Endothelial cell of umbilical vein (primary cell): ENCODE data around the gene MNT. TPM values are rescaled to one million over a fixed set of nuclear protein-coding genes. Genes with fewer than 3 reads are reported as not detected.

Source experiments
- BruUV-seq: library from RNA; stranded (reverse); fragments of 400-500 nt; replicated peaks from 2 replicates; lab custom pipeline; 2021; lab: Mats Ljungman, UMichigan
- CTCF ChIA-PET: fragments of 300-600, 350-600 bp; sonication (Branson Sonifier 250); formaldehyde crosslinking; loops from one replicate; lab custom pipeline; 2021; ENCODE audit warnings: antibody characterized with exemption, inconsistent platforms; lab: Charles Lee
- POLR2A ChIA-PET: fragments of 300-600, 350-600 bp; sonication (Branson Sonifier 250); formaldehyde crosslinking; loops from one replicate; lab custom pipeline; 2021; ENCODE audit warnings: antibody characterized with exemption, inconsistent platforms; lab: Charles Lee
- DNase-seq: peaks from one replicate; pipeline ENCODE4 v3.0.0-alpha.2; 2011; ENCODE audit warnings: low read depth, low spot score
- FAIRE-seq: peaks from 2 replicates; lab custom pipeline; 2011; peaks lifted over from hg19 to GRCh38; lab: Jason Lieb, UNC
- H2AFZ ChIP-seq: 2 replicates; pipeline ENCODE4 v1.6.0; 2012; ENCODE audit warnings: low read depth, low read length, control low read depth, inconsistent platforms
- H3K27ac ChIP-seq: 2 replicates; pipeline ENCODE4 v1.5.1; 2011; ENCODE audit warnings: low read depth, mild to moderate bottlenecking, control low read depth, low read length, moderate library complexity; ENCODE audit not compliant: insufficient read depth
- H3K27me3 ChIP-seq, 2 experiments: 2 replicates each; pipeline versions ENCODE4 v1.6.0 to v1.6.1; 2011; ENCODE audit warnings: low read length in 2 of 2, mixed read lengths in 1 of 2; ENCODE audit not compliant: control insufficient read depth in 2 of 2, insufficient read depth in 2 of 2
- H3K36me3 ChIP-seq, 2 experiments: 2 replicates in 1 of 2; 3 replicates in 1 of 2; pipeline ENCODE4 v1.5.1; 2011; ENCODE audit warnings: low read length in 2 of 2, mild to moderate bottlenecking in 1 of 2, moderate library complexity in 1 of 2; ENCODE audit not compliant: control insufficient read depth in 2 of 2, insufficient read depth in 2 of 2; ENCODE audit errors: extremely low read depth in 1 of 2
- H3K4me1 ChIP-seq: 3 replicates; pipeline ENCODE4 v1.5.1; 2011; ENCODE audit warnings: mild to moderate bottlenecking, low read length; ENCODE audit not compliant: control insufficient read depth, insufficient read depth; ENCODE audit errors: extremely low read depth
- H3K4me2 ChIP-seq: 2 replicates; pipeline ENCODE4 v1.6.1; 2011; ENCODE audit warnings: low read length, control low read depth, mixed read lengths; ENCODE audit not compliant: insufficient read depth
- H3K4me3 ChIP-seq, 3 experiments: fragments of 200-600 bp in 1 of 3; sonication (generic), shearing (Covaris generic) in 1 of 3; replicated peaks in 1 of 3; 2 replicates each; pipeline ENCODE4 v1.5.1; 2011 to 2016; ENCODE audit warnings: control low read depth in 3 of 3, low read length in 3 of 3, mild to moderate bottlenecking in 2 of 3, inconsistent platforms in 1 of 3, low read depth in 1 of 3, moderate library complexity in 1 of 3; ENCODE audit not compliant: insufficient read depth in 1 of 3
- H3K79me2 ChIP-seq: 2 replicates; pipeline ENCODE4 v1.6.0; 2012; ENCODE audit warnings: low read length, inconsistent platforms; ENCODE audit not compliant: control insufficient read depth, insufficient read depth
- H3K9ac ChIP-seq: replicated peaks from 2 replicates; pipeline ENCODE3; 2011; ENCODE audit warnings: low read length, control low read depth; ENCODE audit not compliant: insufficient read depth; ENCODE audit errors: extremely low read depth
- H3K9me1 ChIP-seq: replicated peaks from 3 replicates; pipeline ENCODE4 v1.6.0; 2011; ENCODE audit warnings: mild to moderate bottlenecking, low read length; ENCODE audit not compliant: control insufficient read depth, insufficient read depth; ENCODE audit errors: extremely low read depth
- H3K9me3 ChIP-seq: replicated peaks from 2 replicates; pipeline ENCODE4 v1.5.1; 2012; ENCODE audit warnings: low read length, inconsistent platforms; ENCODE audit not compliant: control insufficient read depth, insufficient read depth
- H4K20me1 ChIP-seq: replicated peaks from 2 replicates; pipeline ENCODE3; 2011; ENCODE audit warnings: mild to moderate bottlenecking, low read length; ENCODE audit not compliant: control insufficient read depth, insufficient read depth; ENCODE audit errors: extremely low read depth
- CTCF ChIP-seq, 2 donors: IDR thresholded peaks; 1 replicate in 1 of 2; 2 replicates in 1 of 2; pipeline ENCODE4 v1.5.1; 2011; ENCODE audit warnings: low read length in 2 of 2, mild to moderate bottlenecking in 2 of 2, moderate library complexity in 2 of 2, control low read depth in 1 of 2, inconsistent platforms in 1 of 2, low read depth in 1 of 2; ENCODE audit not compliant: insufficient read depth in 1 of 2; ENCODE audit errors: extremely low read depth in 1 of 2
- EZH2 ChIP-seq: IDR thresholded peaks from 2 replicates; pipeline ENCODE4 v1.6.1; 2012; ENCODE audit warnings: borderline replicate concordance, low read depth, mild to moderate bottlenecking, moderate library complexity, low read length, inconsistent platforms; ENCODE audit not compliant: severe bottlenecking
- FOS ChIP-seq: IDR thresholded peaks from 2 replicates; pipeline ENCODE4 v1.6.1; 2011; ENCODE audit warnings: mild to moderate bottlenecking, low read length, moderate library complexity, borderline replicate concordance; ENCODE audit not compliant: insufficient read depth
- GATA2 ChIP-seq: IDR thresholded peaks from 2 replicates; pipeline ENCODE4 v1.7.0; 2011; ENCODE audit warnings: low read depth, mild to moderate bottlenecking, moderate library complexity, mixed read lengths, low read length; ENCODE audit not compliant: insufficient read length, insufficient read depth
- JUN ChIP-seq: IDR thresholded peaks from 2 replicates; pipeline ENCODE4 v1.6.1; 2011; ENCODE audit warnings: borderline replicate concordance, low read depth; ENCODE audit not compliant: insufficient read length, insufficient read depth
- MAX ChIP-seq: IDR thresholded peaks from 2 replicates; pipeline ENCODE4 v1.6.1; 2011; ENCODE audit not compliant: insufficient read depth, insufficient read length
- MYC ChIP-seq: IDR thresholded peaks from one replicate; pipeline ENCODE4 v1.6.1; 2011; ENCODE audit warnings: mild to moderate bottlenecking, low read depth, low read length
- POLR2A ChIP-seq: IDR thresholded peaks from 2 replicates; pipeline ENCODE4 v1.6.1; 2012; ENCODE audit warnings: low read depth, mild to moderate bottlenecking, control low read depth, low read length
- POLR2AphosphoS5 ChIP-seq: IDR thresholded peaks from 2 replicates; pipeline ENCODE4 v1.6.1; 2012; ENCODE audit warnings: low read depth, mild to moderate bottlenecking, control low read depth, low read length, moderate library complexity; ENCODE audit not compliant: insufficient read depth
- dilution Hi-C: fragments of 300-500 bp; cut with MboI; formaldehyde crosslinking; loops from one replicate; pipeline ENCODE4 v1.15.0; 2019; ENCODE audit warnings: low sequenced_read_pairs; ENCODE audit not compliant: extremely low pct_ligation_motif_present
- intact Hi-C: fragments of 100-400 bp; cut with micrococcal nuclease; formaldehyde crosslinking; loops from one replicate; pipeline ENCODE4 v1.10.0; 2022
- polyA plus RNA-seq, 4 experiments: library from polyadenylated mRNA; depleted of rRNA in 3 of 4; stranded (reverse) in 3 of 4; unstranded in 1 of 4; fragments of >200 nt; gene quantifications; 2 replicates each; pipeline versions ENCODE4 v1.2.1 to v1.2.3, GENCODE V29; 2011 to 2012; ENCODE audit warnings: missing spikeins in 1 of 4
- total RNA-seq: library from RNA; stranded (reverse); gene quantifications from 2 replicates; pipeline ENCODE4 v1.2.3, GENCODE V29; 2021

MNT gene
- total and polyA plus RNA-seq, 2 donors (not counting 3 experiments of a cell fraction or from before 2014, with no cell fraction given), result 4.1 to 21.6 TPM

- Histone ChIP-seq H3K36me3 (peaks cover 0 to 29% of the 10 kb centered on the region in 2 experiments), H3K4me1 (peaks cover 6% of the 10 kb centered on the region), H3K27me3 (no peaks in the 10 kb centered on the region), H3K27ac (no peak overlapping the region), H3K79me2 (no peaks in the 10 kb centered on the region), H2AFZ (no peak overlapping the region), H3K4me3 (no peak overlapping the region), H4K20me1 (no peaks in the 10 kb centered on the region), H3K9me3 (no peaks in the 10 kb centered on the region), H3K4me2 (no peak overlapping the region), H3K9ac (no peak overlapping the region), H3K9me1 (no peaks in the 10 kb centered on the region)
- FAIRE-seq, result no peak
- CTCF ChIA-PET, result interaction anchor here (1.5 to 6.4 kb wide), 4 partner anchors 9 to 47 kb away, joined by 6 to 47 read pairs (median 20); no protein-coding TSS in a partner anchor
- POLR2A ChIA-PET, result no interaction called here
- intact Hi-C loops, result no loop called here
- no peak for DNase-seq
- dilution Hi-C loops, result no loop called here
- TF ChIP-seq FOS (no peak), MYC (no peak), EZH2 (no peak), GATA2 (no peak), POLR2AphosphoS5 (no peak), JUN (no peak), POLR2A (no peak), MAX (no peak), CTCF (IDR thresholded peaks at IDR 0.05; ENCODE audit: extremely low read depth in 1 of 2, insufficient read depth in 1 of 2, low read depth in 1 of 2, low read length in 2 of 2) (no peak)
- BruUV-seq, result no TSS peak
Measured at GRCh38 chr17:2368359-2368758, 32.5 kb downstream of the MNT start.
